ENCODE measurements around the gene KRTAP19-2.

KRTAP19-2 gene

DNA sequence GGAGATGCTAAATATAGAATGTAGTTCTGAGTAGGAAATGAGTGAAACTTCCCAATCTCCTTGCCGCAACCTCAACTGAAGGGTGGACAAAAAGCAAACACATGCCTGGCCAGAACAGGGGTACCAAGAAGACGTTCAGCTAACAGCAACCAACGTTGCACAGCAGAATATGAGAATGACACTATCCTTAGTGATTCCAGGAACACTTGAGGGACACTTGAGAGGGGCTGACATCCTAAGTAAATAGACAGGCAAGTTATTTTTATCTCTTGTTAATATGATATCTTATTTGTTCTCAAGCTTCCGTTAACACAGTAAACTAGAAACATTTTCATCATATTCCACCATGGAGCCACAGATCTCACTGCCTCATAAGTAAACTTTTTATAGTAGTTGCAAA is 8.0 kb downstream of the KRTAP19-2 start:
- no peaks in the 10 kb centered on the region for H3K27me3 ChIP-seq (ENCODE audit: control insufficient read depth, insufficient read depth, low read length)
- no peak for DNase-seq (ENCODE audit: low read depth, low spot score)
- H3K36me3 ChIP-seq (ENCODE audit: control insufficient read depth, insufficient read depth, low read length), result no peaks in the 10 kb centered on the region
- H3K4me3 ChIP-seq (ENCODE audit: low read length), result no peak overlapping the region
- no CpG with 5 or more reads among the region's 4 CpGs for WGBS (ENCODE audit: insufficient coverage, insufficient read length)
- H3K9me3 ChIP-seq (ENCODE audit: control insufficient read depth, insufficient read depth, low read length), result peaks cover 5% of the 10 kb centered on the region; the same call in 1 of the 2 replicates
- no peaks in the 10 kb centered on the region for H3K4me1 ChIP-seq (ENCODE audit: control insufficient read depth, insufficient read depth, low read length)
- H3K27ac ChIP-seq (ENCODE audit: low read length), result no peak overlapping the region

DNA sequence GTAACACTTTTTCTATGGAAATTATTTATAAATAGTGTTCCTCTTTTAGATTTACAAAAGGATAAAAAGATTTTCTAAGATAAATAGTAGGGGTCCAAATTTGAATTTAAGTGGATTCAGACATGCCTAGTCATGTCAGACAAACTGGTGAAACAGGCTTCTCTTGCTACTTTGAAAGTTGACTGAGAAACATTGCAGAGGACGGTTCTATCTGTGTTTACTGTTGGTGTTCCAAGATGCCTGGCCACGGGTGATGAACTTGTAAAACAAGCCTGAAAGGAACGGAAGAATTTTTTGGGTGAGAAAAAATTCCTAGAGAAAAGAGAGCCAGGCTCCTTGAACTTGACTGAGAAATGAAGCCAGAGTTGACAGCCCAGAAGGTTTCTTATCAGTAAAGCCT is 9.2 kb downstream of the KRTAP19-2 start:
- Histone ChIP-seq H3K27me3 (ENCODE audit: control insufficient read depth, insufficient read depth, low read length) (no peaks in the 10 kb centered on the region), H3K27ac (ENCODE audit: low read length) (no peak overlapping the region), H3K4me3 (ENCODE audit: low read length) (no peak overlapping the region), H3K4me1 (ENCODE audit: control insufficient read depth, insufficient read depth, low read length) (no peaks in the 10 kb centered on the region), H3K9me3 (ENCODE audit: control insufficient read depth, insufficient read depth, low read length) (peaks cover 5% of the 10 kb centered on the region; the same call in 1 of the 2 replicates), H3K36me3 (ENCODE audit: control insufficient read depth, insufficient read depth, low read length) (no peaks in the 10 kb centered on the region)
- no CpG with 5 or more reads among the region's 3 CpGs for WGBS (ENCODE audit: insufficient coverage, insufficient read length)
- no peak for DNase-seq (ENCODE audit: low read depth, low spot score)

DNA sequence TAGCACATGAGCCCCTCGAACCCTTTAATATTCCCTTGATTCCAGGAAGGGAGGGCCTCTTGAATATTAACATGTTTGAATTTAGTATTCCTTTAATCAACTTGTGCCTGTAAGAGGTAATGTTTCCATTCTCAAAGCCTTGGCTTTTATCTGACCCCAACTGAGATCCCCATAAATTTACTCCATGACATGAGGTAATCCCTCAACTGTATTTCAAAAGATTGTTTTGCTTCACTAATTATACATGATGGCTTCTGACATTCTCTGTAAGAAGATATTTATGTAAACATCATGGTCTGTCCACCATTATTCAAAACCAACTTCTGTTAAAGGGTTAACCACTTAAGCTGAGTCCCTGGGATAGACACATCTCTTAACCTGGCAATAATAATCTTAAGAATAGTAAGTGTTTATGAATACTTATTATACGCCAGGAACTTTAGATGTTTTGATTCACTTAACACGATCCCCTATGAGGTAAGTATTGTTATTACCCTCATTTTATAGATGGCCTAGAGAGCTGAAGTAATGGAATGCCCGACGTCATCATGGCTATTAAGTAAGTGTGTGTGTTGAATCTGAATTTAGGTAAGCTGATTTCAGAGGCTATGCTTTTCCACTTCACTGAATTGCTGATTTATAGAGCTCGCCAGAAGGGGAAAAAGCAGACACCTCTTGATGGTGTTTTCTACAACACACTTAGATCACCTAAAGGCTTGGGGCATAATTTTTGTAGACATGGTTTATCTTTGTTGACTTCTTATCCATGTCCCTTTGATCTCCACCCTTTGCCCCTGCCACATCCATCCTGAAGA is 18.1 kb downstream of the KRTAP19-2 start:
- Histone ChIP-seq H3K4me3 (ENCODE audit: low read length) (no peak overlapping the region), H3K27ac (ENCODE audit: low read length) (no peak overlapping the region), H3K9me3 (ENCODE audit: control insufficient read depth, insufficient read depth, low read length) (peaks cover 2% of the 10 kb centered on the region; the same call in 1 of the 2 replicates), H3K4me1 (ENCODE audit: control insufficient read depth, insufficient read depth, low read length) (no peaks in the 10 kb centered on the region), H3K27me3 (ENCODE audit: control insufficient read depth, insufficient read depth, low read length) (no peaks in the 10 kb centered on the region), H3K36me3 (ENCODE audit: control insufficient read depth, insufficient read depth, low read length) (no peaks in the 10 kb centered on the region)
- no CpG with 5 or more reads among the region's 6 CpGs for WGBS (ENCODE audit: insufficient coverage, insufficient read length)
- DNase-seq (ENCODE audit: low read depth, low spot score), result no peak

DNA sequence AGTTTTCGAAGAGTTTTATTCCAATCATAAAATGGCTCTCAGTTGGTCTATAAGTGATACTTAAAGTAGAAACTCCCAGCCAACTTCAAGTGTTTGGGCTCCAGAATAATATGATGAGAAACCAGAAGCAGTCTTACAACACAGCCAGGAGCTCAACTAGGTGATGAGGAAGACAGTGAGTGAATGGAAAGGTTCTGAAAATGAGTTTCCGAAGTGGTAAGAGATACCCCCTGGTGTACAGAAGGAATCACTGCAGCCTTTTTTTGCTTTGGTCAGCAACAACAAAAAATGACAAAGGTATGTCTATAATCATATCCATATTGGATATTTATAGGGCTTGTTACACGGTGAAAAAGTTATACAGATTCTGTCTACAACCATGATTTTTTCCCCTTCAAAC is 23.5 kb downstream of the KRTAP19-2 start:
- Histone ChIP-seq H3K9me3 (ENCODE audit: control insufficient read depth, insufficient read depth, low read length) (peaks cover 5% of the 10 kb centered on the region), H3K27ac (ENCODE audit: low read length) (no peak overlapping the region), H3K36me3 (ENCODE audit: control insufficient read depth, insufficient read depth, low read length) (no peaks in the 10 kb centered on the region), H3K4me3 (ENCODE audit: low read length) (no peak overlapping the region), H3K27me3 (ENCODE audit: control insufficient read depth, insufficient read depth, low read length) (no peaks in the 10 kb centered on the region), H3K4me1 (ENCODE audit: control insufficient read depth, insufficient read depth, low read length) (no peaks in the 10 kb centered on the region)
- no CpG with 5 or more reads among the region's 3 CpGs for WGBS (ENCODE audit: insufficient coverage, insufficient read length)
- no peak for DNase-seq (ENCODE audit: low read depth, low spot score)

DNA sequence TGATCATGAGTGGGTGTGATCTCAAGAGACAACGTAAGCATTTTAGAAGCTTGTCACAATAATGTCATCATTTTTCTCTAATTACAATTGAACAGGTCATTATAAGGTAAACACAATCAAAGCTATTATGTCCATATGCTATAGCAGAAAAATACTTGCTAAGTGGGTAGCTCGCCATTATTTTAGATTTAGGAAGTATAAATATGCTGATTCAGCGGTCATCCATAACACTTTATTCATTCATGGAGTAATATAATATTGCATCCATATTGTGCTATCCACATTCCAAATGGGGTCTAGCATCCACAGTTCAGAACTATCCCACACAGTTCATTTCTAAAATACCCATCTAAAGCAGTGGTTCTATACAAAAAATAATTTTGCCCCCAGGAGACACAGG is 38.7 kb downstream of the KRTAP19-2 start:
- H3K9me3 ChIP-seq (ENCODE audit: control insufficient read depth, insufficient read depth, low read length), result peaks cover 2% of the 10 kb centered on the region
- H3K27me3 ChIP-seq (ENCODE audit: control insufficient read depth, insufficient read depth, low read length), result no peaks in the 10 kb centered on the region
- no peaks in the 10 kb centered on the region for H3K4me1 ChIP-seq (ENCODE audit: control insufficient read depth, insufficient read depth, low read length)
- no peaks in the 10 kb centered on the region for H3K36me3 ChIP-seq (ENCODE audit: control insufficient read depth, insufficient read depth, low read length)
- H3K27ac ChIP-seq (ENCODE audit: low read length), result no peak overlapping the region
- no peak overlapping the region for H3K4me3 ChIP-seq (ENCODE audit: low read length)
- no peak for DNase-seq (ENCODE audit: low read depth, low spot score)
- WGBS (ENCODE audit: insufficient coverage, insufficient read length), result no CpG with 5 or more reads among the region's 3 CpGs

DNA sequence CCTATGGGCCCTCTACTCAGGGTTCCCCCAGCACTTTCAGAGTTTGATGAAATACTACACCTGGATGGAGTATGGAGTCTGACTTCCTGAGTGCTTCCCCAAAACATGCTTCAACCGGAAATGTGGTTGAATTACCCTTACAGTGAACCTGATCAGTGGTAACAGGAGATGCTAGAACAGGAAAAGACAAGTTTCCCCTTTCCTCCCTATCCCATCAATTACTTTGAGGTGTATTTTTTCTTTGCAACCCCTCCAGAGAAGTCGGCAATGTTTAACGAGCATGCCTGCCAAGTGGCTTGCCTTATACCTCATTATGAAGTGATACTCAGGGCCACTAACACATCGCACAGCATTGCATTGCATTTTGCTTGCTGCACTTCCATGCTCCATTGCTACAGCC is 40.2 kb downstream of the KRTAP19-2 start:
- H3K9me3 ChIP-seq (ENCODE audit: control insufficient read depth, insufficient read depth, low read length), result peaks cover 2% of the 10 kb centered on the region
- no peaks in the 10 kb centered on the region for H3K4me1 ChIP-seq (ENCODE audit: control insufficient read depth, insufficient read depth, low read length)
- no CpG with 5 or more reads among the region's 4 CpGs for WGBS (ENCODE audit: insufficient coverage, insufficient read length)
- no peak for DNase-seq (ENCODE audit: low read depth, low spot score)
- H3K36me3 ChIP-seq (ENCODE audit: control insufficient read depth, insufficient read depth, low read length), result no peaks in the 10 kb centered on the region
- no peak overlapping the region for H3K4me3 ChIP-seq (ENCODE audit: low read length)
- H3K27ac ChIP-seq (ENCODE audit: low read length), result no peak overlapping the region
- no peaks in the 10 kb centered on the region for H3K27me3 ChIP-seq (ENCODE audit: control insufficient read depth, insufficient read depth, low read length)

DNA sequence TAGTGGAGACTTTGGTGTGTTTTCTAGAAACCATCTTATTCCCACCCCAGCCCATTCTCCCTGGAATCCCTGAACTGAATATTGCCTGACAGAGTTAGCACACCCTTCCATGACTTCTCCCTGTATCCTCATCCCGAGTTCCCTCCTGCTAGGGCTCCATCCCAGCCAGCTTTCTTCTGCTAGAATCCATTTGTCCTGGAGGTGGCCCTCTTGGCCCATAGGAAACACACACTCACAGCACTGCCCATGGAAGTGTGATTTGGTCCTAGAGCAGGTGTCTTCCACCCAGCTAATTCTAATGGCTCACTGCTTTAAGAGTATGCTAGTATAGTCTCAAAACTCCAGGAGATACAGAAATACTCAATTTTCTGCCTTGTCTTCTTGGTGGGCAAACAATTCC is 43.0 kb downstream of the KRTAP19-2 start:
- no peak for DNase-seq (ENCODE audit: low read depth, low spot score)
- H3K4me1 ChIP-seq (ENCODE audit: control insufficient read depth, insufficient read depth, low read length), result no peaks in the 10 kb centered on the region
- no peaks in the 10 kb centered on the region for H3K27me3 ChIP-seq (ENCODE audit: control insufficient read depth, insufficient read depth, low read length)
- H3K36me3 ChIP-seq (ENCODE audit: control insufficient read depth, insufficient read depth, low read length), result no peaks in the 10 kb centered on the region
- no peak overlapping the region for H3K27ac ChIP-seq (ENCODE audit: low read length)
- peaks cover 2% of the 10 kb centered on the region for H3K9me3 ChIP-seq (ENCODE audit: control insufficient read depth, insufficient read depth, low read length)
- no peak overlapping the region for H3K4me3 ChIP-seq (ENCODE audit: low read length)
- no CpG with 5 or more reads among the region's 1 CpG for WGBS (ENCODE audit: insufficient coverage, insufficient read length)

DNA sequence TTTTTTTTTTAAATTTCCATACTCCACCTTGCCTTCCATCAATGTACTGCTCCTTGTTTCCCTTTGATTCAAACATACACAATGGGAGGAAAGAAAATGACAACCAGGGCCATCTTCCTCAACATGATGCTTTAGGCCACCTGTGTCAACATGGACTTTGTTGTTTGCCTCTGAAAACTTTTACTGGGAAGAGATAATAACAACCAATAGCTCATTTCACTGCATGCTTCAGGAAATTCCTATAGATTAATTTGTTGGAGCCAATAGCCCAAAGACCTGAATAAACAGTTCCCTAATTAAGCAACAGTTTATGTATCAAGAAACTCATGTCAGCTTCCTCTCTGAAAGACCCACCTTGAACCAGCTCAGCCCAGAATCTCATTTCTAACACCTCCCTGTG is 44.0 kb downstream of the KRTAP19-2 start:
- no peak overlapping the region for H3K27ac ChIP-seq (ENCODE audit: low read length)
- no peak for DNase-seq (ENCODE audit: low read depth, low spot score)

DNA sequence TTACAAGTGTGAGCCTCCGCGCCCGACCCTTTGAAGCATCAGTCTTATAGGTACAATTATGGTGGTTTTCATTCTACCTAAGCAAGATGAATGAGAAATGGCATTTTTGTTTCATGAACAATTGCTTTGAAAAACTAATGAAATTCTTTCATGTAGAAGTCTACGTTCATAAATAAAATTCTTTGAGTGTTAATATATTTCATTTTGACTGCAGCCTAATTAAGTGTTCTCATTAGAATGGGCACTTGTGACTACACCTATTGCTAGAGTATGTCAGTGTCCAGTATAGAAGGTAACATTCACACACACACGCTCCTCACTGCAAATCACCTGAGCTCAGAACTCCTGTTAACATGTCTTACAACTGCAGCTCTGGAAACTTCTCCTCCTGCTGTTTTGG is 47.3 kb downstream of the KRTAP19-2 start, which contains the start of gene KRTAP15-1:
KRTAP15-1 (plus strand) TSS at position 301 of the 400 bp plus-strand sequence; CDS start at position 354, 53 bp downstream.
- DNase-seq (ENCODE audit: low read depth, low spot score), result no peak
- Histone ChIP-seq H3K4me3 (ENCODE audit: low read length) (no peak within 1 kb of the TSS), H3K4me1 (ENCODE audit: control insufficient read depth, insufficient read depth, low read length) (no peaks in the 10 kb centered on the region), H3K27ac (ENCODE audit: low read length) (no peak within 1 kb of the TSS), H3K27me3 (ENCODE audit: control insufficient read depth, insufficient read depth, low read length) (no peaks in the 10 kb centered on the region), H3K36me3 (ENCODE audit: control insufficient read depth, insufficient read depth, low read length) (no peaks in the 10 kb centered on the region), H3K9me3 (ENCODE audit: control insufficient read depth, insufficient read depth, low read length) (peaks cover 4% of the 10 kb centered on the region)
- WGBS (ENCODE audit: insufficient coverage, insufficient read length), result no CpG with 5 or more reads among the region's 5 CpGs

More for the DNA sequence above, 44.0 kb downstream of the KRTAP19-2 start:
- H3K27me3 ChIP-seq (ENCODE audit: control insufficient read depth, insufficient read depth, low read length), result no peaks in the 10 kb centered on the region
- no peaks in the 10 kb centered on the region for H3K36me3 ChIP-seq (ENCODE audit: control insufficient read depth, insufficient read depth, low read length)
- H3K4me1 ChIP-seq (ENCODE audit: control insufficient read depth, insufficient read depth, low read length), result no peaks in the 10 kb centered on the region
- peaks cover 2% of the 10 kb centered on the region for H3K9me3 ChIP-seq (ENCODE audit: control insufficient read depth, insufficient read depth, low read length)
- no peak overlapping the region for H3K4me3 ChIP-seq (ENCODE audit: low read length)

All from iPS DF 6.9 (cell line).